IMR-90 (cell line): ENCODE measurements around the gene MS4A18. TPM values are rescaled to one million over a fixed set of nuclear protein-coding genes. Genes with fewer than 3 reads are reported as not detected.

Source experiments
- ATAC-seq: fragments of 200-7000 bp; cut with Tn5 transposase; 2 replicates; pipeline ENCODE4 v1.9.1; 2020; ENCODE audit warnings: low read depth, mild to moderate bottlenecking, moderate library complexity
- BruUV-seq: library from RNA; stranded (reverse); fragments of 400-500 nt; replicated peaks from 2 replicates; lab custom pipeline; 2021; lab: Mats Ljungman, UMichigan
- CTCF ChIA-PET: fragments of 300-600 bp; formaldehyde crosslinking; extraction: SDS; loops from one replicate; lab custom pipeline; 2021; ENCODE audit warnings: antibody characterized with exemption; lab: Yijun Ruan, JAX
- POLR2A ChIA-PET: fragments of 300-600 bp; sonication (Branson Sonifier 250); formaldehyde crosslinking; loops from one replicate; lab custom pipeline; 2022; ENCODE audit warnings: antibody characterized with exemption; ENCODE audit not compliant: unreplicated experiment; lab: Charles Lee
- DNase-seq: peaks from one replicate; pipeline ENCODE4 v3.0.0; 2013
- H2AFZ ChIP-seq: replicated peaks from 2 replicates; pipeline ENCODE3; 2013; ENCODE audit warnings: low read length, mild to moderate bottlenecking; ENCODE audit not compliant: poor library complexity
- H2AK5ac ChIP-seq: 2 replicates; pipeline ENCODE4 v1.6.1; 2013; ENCODE audit warnings: low read depth, low read length, inconsistent platforms
- H2AK9ac ChIP-seq: replicated peaks from 2 replicates; pipeline ENCODE3; 2013; ENCODE audit warnings: mild to moderate bottlenecking, low read depth, low read length, moderate library complexity; ENCODE audit not compliant: poor library complexity
- H2BK120ac ChIP-seq: 2 replicates; pipeline ENCODE4 v1.6.1; 2013; ENCODE audit warnings: low read depth, low read length, inconsistent platforms
- H2BK15ac ChIP-seq: 3 replicates; pipeline ENCODE4 v1.6.1; 2013; ENCODE audit warnings: low read depth, low read length, inconsistent platforms
- H2BK20ac ChIP-seq: 2 replicates; pipeline ENCODE4 v1.6.1; 2013; ENCODE audit warnings: low read depth, mild to moderate bottlenecking, inconsistent platforms, low read length, moderate library complexity
- H2BK5ac ChIP-seq: 2 replicates; pipeline ENCODE4 v1.6.1; 2013; ENCODE audit warnings: mild to moderate bottlenecking, low read depth, low read length, inconsistent platforms; ENCODE audit not compliant: poor library complexity, severe bottlenecking
- H3K14ac ChIP-seq: replicated peaks from 2 replicates; pipeline ENCODE4 v1.6.1; 2013; ENCODE audit warnings: low read depth, low read length, inconsistent platforms
- H3K18ac ChIP-seq: 2 replicates; pipeline ENCODE4 v1.6.1; 2013; ENCODE audit warnings: low read depth, low read length, control low read depth
- H3K23ac ChIP-seq: 2 replicates; pipeline ENCODE4 v1.6.1; 2013; ENCODE audit warnings: low read depth, low read length, inconsistent platforms
- H3K27ac ChIP-seq: 2 replicates; pipeline ENCODE4 v1.5.1; 2013; ENCODE audit warnings: mild to moderate bottlenecking, control low read depth, low read length; ENCODE audit not compliant: insufficient read depth
- H3K27me3 ChIP-seq: 2 replicates; pipeline ENCODE4 v1.6.1; 2013; ENCODE audit warnings: low read length; ENCODE audit not compliant: control insufficient read depth, insufficient read depth
- H3K36me3 ChIP-seq: 2 replicates; pipeline ENCODE4 v1.6.1; 2013; ENCODE audit warnings: low read length, mixed read lengths; ENCODE audit not compliant: control insufficient read depth, insufficient read depth
- H3K4ac ChIP-seq: 2 replicates; pipeline ENCODE4 v1.6.1; 2013; ENCODE audit warnings: low read depth, low read length, inconsistent platforms
- H3K4me1 ChIP-seq: 2 replicates; pipeline ENCODE4 v1.6.1; 2013; ENCODE audit warnings: low read length, mixed read lengths; ENCODE audit not compliant: control insufficient read depth, insufficient read depth
- H3K4me2 ChIP-seq: 2 replicates; pipeline ENCODE4 v1.6.1; 2013; ENCODE audit warnings: low read depth, mild to moderate bottlenecking, control low read depth, low read length, moderate library complexity
- H3K4me3 ChIP-seq: 2 replicates; pipeline ENCODE4 v1.5.1; 2013; ENCODE audit warnings: low read depth, mild to moderate bottlenecking, control low read depth, low read length, moderate library complexity; ENCODE audit not compliant: insufficient read depth
- H3K56ac ChIP-seq: 2 replicates; pipeline ENCODE4 v1.6.1; 2013; ENCODE audit warnings: low read length, inconsistent platforms; ENCODE audit not compliant: insufficient read depth; ENCODE audit errors: extremely low read depth
- H3K79me1 ChIP-seq, 2 experiments: 2 replicates each; pipeline ENCODE4 v1.6.1; 2013; ENCODE audit warnings: low read length in 2 of 2, inconsistent platforms in 1 of 2, low read depth in 1 of 2
- H3K9ac ChIP-seq: 2 replicates; pipeline ENCODE4 v1.6.1; 2013; ENCODE audit warnings: low read depth, low read length, control low read depth
- H3K9me1 ChIP-seq: 2 replicates; pipeline ENCODE4 v1.6.1; 2013; ENCODE audit warnings: low read length, inconsistent platforms; ENCODE audit not compliant: insufficient read depth
- H3K9me3 ChIP-seq: 2 replicates; pipeline ENCODE4 v1.6.1; 2013; ENCODE audit warnings: low read length; ENCODE audit not compliant: control insufficient read depth, insufficient read depth
- H4K20me1 ChIP-seq: 2 replicates; pipeline ENCODE4 v1.6.1; 2013; ENCODE audit warnings: low read length, inconsistent platforms; ENCODE audit not compliant: insufficient read depth
- H4K5ac ChIP-seq: 2 replicates; pipeline ENCODE4 v1.6.1; 2013; ENCODE audit warnings: mild to moderate bottlenecking, low read depth, low read length, control low read depth
- H4K8ac ChIP-seq, 2 experiments: 2 replicates each; pipeline ENCODE4 v1.6.1; 2013; ENCODE audit warnings: low read depth in 2 of 2, low read length in 2 of 2, control low read depth in 1 of 2, inconsistent platforms in 1 of 2
- H4K91ac ChIP-seq: 2 replicates; pipeline ENCODE4 v1.6.1; 2013; ENCODE audit warnings: low read depth, low read length, inconsistent platforms; ENCODE audit not compliant: insufficient read depth
- CHD1 ChIP-seq: IDR thresholded peaks from 2 replicates; pipeline ENCODE4 v1.6.1; 2012; ENCODE audit warnings: low read depth, low read length, improper control_type of control experiment
- FOS ChIP-seq: fragments of 150-350 bp; IDR thresholded peaks from 2 replicates; pipeline ENCODE4 v1.6.1; 2016; ENCODE audit warnings: low read depth, low read length
- MXI1 ChIP-seq: IDR thresholded peaks from 2 replicates; pipeline ENCODE4 v1.6.1; 2012; ENCODE audit warnings: low read depth, mild to moderate bottlenecking, low read length, moderate library complexity, borderline replicate concordance
- WGBS, 2 experiments: methylation state at CpG; one replicate each; pipeline versions ENCODE4 v1.1.5 to v1.1.7; 2013; ENCODE audit warnings: missing lambda C conversion rate in 2 of 2; ENCODE audit not compliant: insufficient read length in 1 of 2; ENCODE audit errors: extremely low coverage in 2 of 2; 5-methylcytosine and 5-hydroxymethylcytosine counted together
- dilution Hi-C: fragments of 300-500 bp; cut with HindIII; formaldehyde crosslinking; loops from one replicate; pipeline ENCODE4 v1.14.3; 2018; ENCODE audit warnings: low sequenced_read_pairs; ENCODE audit not compliant: unreplicated experiment
- in situ Hi-C: fragments of 300-500 bp; cut with MboI; formaldehyde crosslinking; loops from 3 replicates; pipeline ENCODE4 v1.14.3; 2019; ENCODE audit warnings: low sequenced_read_pairs, inconsistent platforms, mixed read lengths
- intact Hi-C: fragments of 100-400 bp; cut with micrococcal nuclease; formaldehyde crosslinking; loops from 2 replicates; pipeline ENCODE4 v1.10.0; 2022
- polyA plus RNA-seq, 3 experiments: library from polyadenylated mRNA; depleted of rRNA; stranded (reverse); fragments of >200 nt; gene quantifications; 2 replicates each; pipeline ENCODE4 v1.2.3, GENCODE V29; 2012; ENCODE audit warnings: low replicate concordance in 1 of 3
- total RNA-seq: library from RNA; depleted of rRNA; stranded (reverse); fragments of >200 nt; gene quantifications from 2 replicates; pipeline ENCODE4 v1.2.3, GENCODE V29; 2012

Gene MS4A18
- total and polyA plus RNA-seq, 2 of the 4 experiments (the other 2 are of a cell fraction) = not detected

DNA sequence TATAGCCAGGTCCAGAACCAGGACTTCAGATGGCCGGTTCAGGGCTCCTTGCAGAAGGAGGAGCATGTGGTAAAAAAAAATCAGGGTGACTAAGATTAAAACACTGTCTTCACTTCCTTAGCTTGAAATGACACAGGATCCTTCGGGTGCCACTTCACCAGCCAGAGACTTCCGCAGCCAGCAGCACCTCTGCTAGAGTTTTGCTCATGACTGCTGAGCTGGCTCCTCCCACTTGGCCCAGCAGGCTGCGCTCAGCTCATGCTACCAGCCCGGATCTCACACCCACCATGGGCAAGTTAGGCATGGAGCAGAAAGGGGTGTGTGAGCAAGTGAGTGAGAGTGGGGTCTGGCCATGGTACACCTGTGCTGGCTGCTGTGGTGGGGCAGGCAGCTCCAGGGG is 6.6 kb upstream of the MS4A18 start:
- dilution Hi-C loops = no loop called here
- no peak for TF ChIP-seq FOS
- no peak for TF ChIP-seq CHD1
- TF ChIP-seq MXI1 = no peak
- Histone ChIP-seq H3K9ac (no peak overlapping the region), H3K79me1 (no peaks in the 10 kb centered on the region), H3K4me3 (no peak overlapping the region), H2BK20ac (no peak overlapping the region), H3K9me1 (no peaks in the 10 kb centered on the region), H3K4me2 (no peak overlapping the region), H3K36me3 (no peaks in the 10 kb centered on the region), H3K4ac (no peak overlapping the region), H3K4me1 (no peaks in the 10 kb centered on the region), H4K8ac (no peak overlapping the region), H2BK5ac (no peak overlapping the region), H4K20me1 (no peaks in the 10 kb centered on the region), H3K27ac (no peak overlapping the region), H2BK120ac (no peak overlapping the region), H3K9me3 (no peaks in the 10 kb centered on the region), H3K27me3 (no peaks in the 10 kb centered on the region), H4K91ac (no peak overlapping the region), H3K14ac (no peak overlapping the region), H2AFZ (peak overlapping the region; percentile 32), H3K56ac (no peak overlapping the region), H3K23ac (no peak overlapping the region), H3K18ac (no peak overlapping the region), H2BK15ac (no peak overlapping the region), H2AK5ac (no peak overlapping the region), H2AK9ac (no peak overlapping the region), H4K5ac (no peak overlapping the region)
- CTCF ChIA-PET = no interaction called here
- no peak for ATAC-seq
- in situ Hi-C loops = no loop called here
- POLR2A ChIA-PET = no interaction called here
- DNase-seq = no peak
- intact Hi-C loops = no loop called here
- no TSS peak for BruUV-seq
- 80% methylated on average over 2 of the region's 5 CpGs; no CpG with 5 or more reads in 1 of the 2 experiments for WGBS, 2 experiments
